ENCODE data around the gene ZNF560.
A peak's percentile ranks its signal among the peaks of the same experiment; 100 is the strongest.
"Not testable (repeated sequence)": the region's sequence is repeated elsewhere in the genome, so short reads cannot be mapped to it uniquely, and the experiment has no call there.

Gene ZNF560

GRCh38 chr19:9498183-9498902, at the start of gene ZNF560:
Gene ZNF560, minus strand, starts transcription at chr19:9498616. Its CDS starts 23,303 bp downstream, at chr19:9475313.
- no peak for DNase-seq

DNA sequence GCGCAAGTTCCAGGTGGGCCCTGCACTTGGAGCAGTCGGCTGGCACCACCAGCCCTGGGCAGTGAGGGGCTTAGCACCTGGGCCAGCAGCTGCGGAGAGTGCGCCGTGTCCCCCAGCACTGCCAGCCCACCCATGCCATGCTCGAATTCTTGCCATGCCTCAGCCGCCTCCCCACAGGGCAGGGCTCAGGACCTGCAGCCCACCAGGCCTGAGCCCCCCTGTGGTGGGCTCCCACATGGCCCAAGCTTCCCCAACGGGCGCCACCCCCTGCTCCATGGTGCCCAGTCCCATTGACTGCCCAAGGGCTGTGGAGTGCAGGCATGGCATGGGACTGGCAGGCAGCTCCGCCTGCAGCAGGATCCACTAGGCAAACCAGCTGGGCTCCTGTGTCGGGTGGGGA, 49.5 kb upstream of the ZNF560 start:
- no peak for DNase-seq

- DNase-seq, result not testable (repeated sequence)
Measured at GRCh38 chr19:9541281-9541680, 42.9 kb upstream of the ZNF560 start.

DNA sequence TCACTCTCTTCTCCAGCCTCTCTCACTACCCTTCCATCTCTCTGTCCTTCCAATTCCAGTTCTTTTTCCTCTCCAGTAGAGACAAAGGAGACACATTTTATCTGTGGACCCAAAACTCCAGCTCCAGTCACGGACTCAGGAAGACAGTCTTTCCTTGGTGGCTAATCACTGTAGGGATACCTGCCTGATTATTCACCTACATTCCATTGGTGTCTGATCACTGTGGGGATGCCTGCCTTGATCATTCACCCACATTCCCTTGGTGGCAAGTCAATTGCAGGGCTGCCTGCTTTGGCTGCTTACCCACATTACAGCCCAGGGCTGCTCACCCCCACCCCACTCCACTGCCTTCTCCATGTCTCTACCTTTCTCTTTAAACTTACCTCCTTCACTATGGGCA, 41.5 kb upstream of the ZNF560 start:
- not testable (repeated sequence) for DNase-seq

DNA sequence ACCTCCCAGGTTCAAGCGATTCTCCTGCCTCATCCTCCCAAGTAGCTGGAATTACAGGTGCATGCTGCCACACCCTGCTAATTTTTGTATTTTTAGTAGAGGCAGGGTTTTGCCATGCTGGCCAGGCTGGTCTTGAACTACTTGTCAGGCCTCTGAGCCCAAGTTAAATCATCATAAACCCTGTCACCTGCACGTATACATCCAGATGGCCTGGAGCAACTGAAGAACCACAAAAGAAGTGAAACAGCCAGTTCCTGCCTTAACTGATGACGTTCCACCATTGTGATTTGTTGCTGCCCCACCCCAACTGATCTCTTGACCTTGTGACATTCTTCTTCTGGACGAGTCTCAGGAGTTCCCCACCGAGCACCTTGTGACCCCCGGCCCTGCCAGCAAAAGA, 40.8 kb upstream of the ZNF560 start:
- not testable (repeated sequence) for DNase-seq

- DNase-seq, result peak; percentile 72
Measured at GRCh38 chr19:9538183-9539058, 40.0 kb upstream of the ZNF560 start, which contains the start of gene ZNF426. Gene ZNF426, minus strand, starts transcription at chr19:9538645. Its CDS starts 2,413 bp downstream, at chr19:9536232.

- DNase-seq, result no peak
Measured at GRCh38 chr19:9535934-9536333, 37.5 kb upstream of the ZNF560 start.

GRCh38 chr19:9531933-9532332, 33.5 kb upstream of the ZNF560 start:
- no peak for DNase-seq

- no peak for DNase-seq
Measured at GRCh38 chr19:9528757-9529336, 30.4 kb upstream of the ZNF560 start.

DNA sequence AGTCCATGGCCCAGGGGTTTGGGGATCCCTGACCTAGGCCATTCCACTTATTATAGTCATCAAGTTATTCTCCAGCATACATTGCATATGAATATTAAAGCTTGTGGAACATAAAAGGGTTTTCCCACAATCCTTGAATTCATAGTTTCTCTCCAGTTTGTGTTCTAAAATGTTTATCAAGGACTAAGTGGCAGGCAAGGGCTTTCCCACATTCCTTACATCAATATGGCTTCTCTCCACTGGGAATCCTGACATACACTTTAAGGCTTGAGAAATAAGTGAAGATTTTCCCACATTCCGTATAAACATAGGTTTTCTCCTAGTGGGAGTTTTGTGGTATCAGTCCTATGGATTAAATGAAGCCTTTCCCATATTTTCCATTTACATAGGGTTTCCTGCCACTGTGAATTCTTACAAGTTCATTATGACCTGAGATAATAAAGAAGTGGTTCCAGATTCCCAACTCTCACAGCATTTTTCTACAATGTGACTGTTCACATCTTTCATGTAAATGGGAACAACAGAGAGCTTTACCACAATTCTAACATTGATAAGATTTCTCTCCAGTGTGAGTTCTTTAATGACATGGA, 25.6 kb upstream of the ZNF560 start:
- DNase-seq, result no peak

DNA sequence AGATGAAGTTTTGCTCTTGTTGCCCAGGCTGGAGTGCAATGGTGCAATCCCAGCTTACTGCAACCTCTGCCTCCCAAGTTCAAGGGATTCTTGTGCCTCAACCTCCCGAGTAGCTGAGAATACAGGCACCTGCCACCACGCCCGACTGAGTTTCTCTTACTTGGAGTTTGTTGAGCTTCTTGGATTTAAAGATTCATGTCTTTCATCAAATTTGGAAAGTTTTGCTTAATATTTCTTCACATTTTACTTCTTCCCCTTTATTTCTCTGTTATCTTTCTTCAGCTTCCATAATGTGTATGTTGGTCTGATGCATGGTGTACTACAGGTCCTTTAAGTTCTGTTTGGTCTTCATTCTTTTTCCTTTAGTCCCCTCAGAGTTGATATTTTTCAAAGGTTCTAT, 8.9 kb upstream of the ZNF560 start:
- no peak for DNase-seq

DNA sequence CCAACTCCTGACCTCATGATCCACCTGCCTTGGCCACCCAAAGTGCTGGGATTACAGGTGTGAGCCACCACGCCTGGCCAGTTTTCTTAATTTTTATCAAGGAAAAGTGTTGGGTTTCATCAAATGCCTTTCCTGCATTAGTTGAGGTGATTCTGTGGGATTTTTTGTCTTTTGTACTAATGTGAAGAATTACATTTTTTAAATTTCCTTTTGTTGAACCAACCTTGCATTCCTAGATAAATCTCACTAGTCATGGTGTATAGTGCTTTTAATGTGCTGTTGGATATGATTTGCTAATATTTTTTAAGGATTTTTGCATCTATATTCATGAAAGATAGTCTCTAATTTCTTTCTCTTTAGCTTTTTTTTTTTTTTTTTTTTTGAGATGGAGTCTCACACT, 2.4 kb upstream of the ZNF560 start:
- DNase-seq, result no peak

- no peak for DNase-seq
Measured at GRCh38 chr19:9494096-9494495, 4.3 kb downstream of the ZNF560 start.

DNA sequence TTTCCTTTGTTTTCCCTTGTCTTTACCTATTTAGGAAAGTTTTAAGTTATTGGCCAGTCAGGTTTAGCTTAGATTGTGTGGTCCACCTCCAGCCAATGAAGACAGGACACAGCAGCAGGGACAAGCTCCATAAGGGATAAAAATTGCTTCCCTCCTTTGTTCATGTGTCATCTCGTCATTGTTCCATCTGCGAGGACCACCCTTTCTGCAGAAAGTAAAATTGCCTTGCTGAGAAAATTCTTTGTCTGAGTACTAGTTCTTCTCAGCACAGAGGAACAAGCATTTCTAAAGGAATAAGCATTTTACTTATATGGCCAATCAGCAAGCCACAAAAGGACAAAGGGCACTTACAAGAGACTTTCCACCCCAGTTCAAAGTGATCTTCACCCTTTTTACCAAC, 11.4 kb downstream of the ZNF560 start:
- DNase-seq, result no peak

GRCh38 chr19:9485140-9485539, 13.3 kb downstream of the ZNF560 start:
- DNase-seq, result no peak

DNA sequence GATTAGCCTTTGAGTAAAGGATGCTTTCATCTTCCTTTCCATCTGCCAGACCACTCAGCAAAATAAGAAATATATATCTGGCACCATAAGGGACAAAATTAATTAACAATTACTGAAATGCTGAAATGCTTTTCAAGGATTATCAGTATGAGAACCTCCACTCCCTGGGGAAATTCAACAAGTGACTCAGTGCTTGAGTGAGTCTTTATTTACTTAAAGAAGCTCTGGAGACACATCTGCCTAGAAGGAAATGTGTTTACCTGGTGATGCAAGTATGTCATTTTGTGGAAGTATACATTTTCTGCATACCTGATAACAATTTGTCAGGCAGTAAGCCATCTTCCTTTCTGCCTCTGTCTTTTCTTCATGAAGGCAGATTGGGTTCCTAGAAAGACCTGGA, 23.4 kb downstream of the ZNF560 start:
- no peak for DNase-seq

GRCh38 chr19:9467161-9467560, 31.3 kb downstream of the ZNF560 start:
- no peak for DNase-seq

DNA sequence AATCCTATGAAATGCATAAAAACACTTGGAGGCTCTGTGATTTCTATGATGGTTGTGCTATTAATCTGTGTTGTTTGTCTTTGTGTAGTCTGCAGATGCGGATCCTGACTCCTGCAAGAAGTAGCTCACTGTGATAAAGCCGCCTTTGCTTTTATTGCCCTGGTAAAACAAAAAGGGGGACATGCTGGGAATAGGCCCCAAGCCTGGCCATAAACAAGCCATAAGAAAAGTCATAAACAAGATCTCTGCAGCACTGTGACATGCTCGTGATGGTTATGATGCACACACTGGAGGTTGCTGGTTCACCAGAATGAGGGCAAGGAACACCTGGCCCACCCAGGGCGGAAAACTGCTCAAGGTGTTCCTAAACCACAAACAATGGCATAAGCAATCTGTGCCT, 36.5 kb downstream of the ZNF560 start:
- DNase-seq, result no peak

GRCh38 chr19:9456018-9456689, 42.3 kb downstream of the ZNF560 start:
- no peak for DNase-seq

DNA sequence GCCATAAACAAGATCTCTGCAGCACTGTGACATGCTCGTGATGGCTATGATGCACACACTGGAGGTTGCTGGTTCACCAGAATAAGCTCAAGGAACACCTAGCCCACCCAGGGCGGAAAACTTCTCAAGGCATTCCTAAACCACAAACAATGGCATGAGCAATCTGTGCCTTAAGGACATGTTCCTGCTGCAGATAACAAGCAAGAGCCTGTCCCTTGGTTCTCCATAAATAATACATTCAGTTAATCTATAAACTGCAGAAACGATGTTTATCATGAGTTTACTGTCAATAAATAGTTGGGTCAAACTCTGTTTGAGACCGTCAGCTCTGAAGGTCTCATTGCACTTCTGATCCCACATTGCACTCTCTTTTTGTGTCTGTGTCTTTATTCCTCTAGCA, 44.5 kb downstream of the ZNF560 start:
- no peak for DNase-seq

DNA sequence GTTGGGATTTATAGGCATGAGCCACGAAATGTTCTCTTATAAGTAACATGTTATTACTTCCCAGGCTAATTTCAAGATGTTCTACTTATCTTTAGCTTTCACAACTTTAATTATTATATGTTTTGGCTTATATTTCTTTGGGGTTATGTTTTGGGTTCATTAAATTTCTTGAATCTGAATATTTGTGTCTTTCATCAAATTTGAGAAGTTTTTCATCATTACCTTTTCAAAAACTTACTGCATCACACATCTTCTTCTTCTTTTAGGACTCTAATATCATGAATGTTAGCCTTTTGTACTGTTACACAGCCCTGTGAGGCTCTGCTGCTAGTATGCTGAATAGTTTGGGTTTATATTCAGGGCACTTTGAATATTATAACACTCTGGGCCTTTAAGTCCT, 53.4 kb downstream of the ZNF560 start:
- no peak for DNase-seq

DNA sequence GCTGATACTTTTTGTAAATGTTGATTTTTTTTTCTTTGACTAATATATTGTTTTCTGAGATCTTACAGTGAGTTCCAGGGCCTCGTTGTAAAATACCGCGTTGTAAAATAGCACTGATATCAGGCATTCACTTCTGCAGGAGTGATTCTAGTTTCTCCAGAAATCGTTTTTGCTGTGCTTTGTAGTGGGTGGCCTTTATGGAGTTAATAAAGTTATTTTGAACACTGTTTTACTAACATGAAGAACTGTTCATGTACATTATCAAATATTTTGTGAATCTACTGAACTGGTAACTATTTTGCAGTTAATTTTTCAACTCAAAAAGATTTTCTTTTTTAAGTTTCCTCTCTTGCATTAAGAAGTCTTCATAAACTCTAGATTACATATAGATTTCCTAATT, 62.1 kb downstream of the ZNF560 start:
- DNase-seq, result no peak

Data from amniotic stem cell (primary cell).